NCI-H2196 treated with DMSO at 0.1 percent for 48 hours (cell line): ENCODE results near the gene CRYBG3.
"Not testable (repeated sequence)": the region's sequence is repeated elsewhere in the genome, so short reads cannot be mapped to it uniquely, and the experiment has no call there.

ENCODE experiments used
- DNase-seq: peaks from one replicate; lab custom pipeline; 2025; ENCODE audit not compliant: unreplicated experiment; lab: John Stamatoyannopoulos, UW

Gene CRYBG3

GRCh38 chr3:97896129-97896528, 74.3 kb downstream of the CRYBG3 start:
- no peak for DNase-seq

GRCh38 chr3:97896547-97896946, 74.7 kb downstream of the CRYBG3 start:
- no peak for DNase-seq

- DNase-seq: no peak
Measured at GRCh38 chr3:97899331-97899730, 77.5 kb downstream of the CRYBG3 start.

- DNase-seq: no peak
Measured at GRCh38 chr3:97901313-97902248, 79.8 kb downstream of the CRYBG3 start.

GRCh38 chr3:97909830-97910229, 88.0 kb downstream of the CRYBG3 start:
- DNase-seq: not testable (repeated sequence)

GRCh38 chr3:97910236-97910831, 88.5 kb downstream of the CRYBG3 start:
- DNase-seq: not testable (repeated sequence)

GRCh38 chr3:97910931-97911351, 89.1 kb downstream of the CRYBG3 start:
- DNase-seq: no peak

GRCh38 chr3:97911459-97911858, 89.6 kb downstream of the CRYBG3 start:
- no peak for DNase-seq

GRCh38 chr3:97914388-97914787, 92.6 kb downstream of the CRYBG3 start:
- DNase-seq: no peak

- no peak for DNase-seq
Measured at GRCh38 chr3:97916576-97916975, 94.8 kb downstream of the CRYBG3 start.

GRCh38 chr3:97917813-97918536, 96.2 kb downstream of the CRYBG3 start:
- no peak for DNase-seq

- DNase-seq: no peak
Measured at GRCh38 chr3:97927704-97928103, 105.9 kb downstream of the CRYBG3 start.

GRCh38 chr3:97928986-97929385, 107.2 kb downstream of the CRYBG3 start:
- no peak for DNase-seq

- DNase-seq: no peak
Measured at GRCh38 chr3:97930018-97930417, 108.2 kb downstream of the CRYBG3 start.

- DNase-seq: no peak
Measured at GRCh38 chr3:97931218-97931617, 109.4 kb downstream of the CRYBG3 start.

GRCh38 chr3:97932387-97932801, 110.6 kb downstream of the CRYBG3 start:
- no peak for DNase-seq

- no peak for DNase-seq
Measured at GRCh38 chr3:97934980-97935695, 113.3 kb downstream of the CRYBG3 start.

GRCh38 chr3:97935842-97936241, 114.0 kb downstream of the CRYBG3 start:
- DNase-seq: no peak

GRCh38 chr3:97937205-97937604, 115.4 kb downstream of the CRYBG3 start:
- DNase-seq: no peak

- DNase-seq: no peak
Measured at GRCh38 chr3:97938444-97938843, 116.6 kb downstream of the CRYBG3 start.

GRCh38 chr3:97939401-97939800, 117.6 kb downstream of the CRYBG3 start:
- no peak for DNase-seq
